ENCODE data around the gene UIMC1.
A peak's percentile ranks its signal among the peaks of the same experiment; 100 is the strongest.

Gene UIMC1

DNA sequence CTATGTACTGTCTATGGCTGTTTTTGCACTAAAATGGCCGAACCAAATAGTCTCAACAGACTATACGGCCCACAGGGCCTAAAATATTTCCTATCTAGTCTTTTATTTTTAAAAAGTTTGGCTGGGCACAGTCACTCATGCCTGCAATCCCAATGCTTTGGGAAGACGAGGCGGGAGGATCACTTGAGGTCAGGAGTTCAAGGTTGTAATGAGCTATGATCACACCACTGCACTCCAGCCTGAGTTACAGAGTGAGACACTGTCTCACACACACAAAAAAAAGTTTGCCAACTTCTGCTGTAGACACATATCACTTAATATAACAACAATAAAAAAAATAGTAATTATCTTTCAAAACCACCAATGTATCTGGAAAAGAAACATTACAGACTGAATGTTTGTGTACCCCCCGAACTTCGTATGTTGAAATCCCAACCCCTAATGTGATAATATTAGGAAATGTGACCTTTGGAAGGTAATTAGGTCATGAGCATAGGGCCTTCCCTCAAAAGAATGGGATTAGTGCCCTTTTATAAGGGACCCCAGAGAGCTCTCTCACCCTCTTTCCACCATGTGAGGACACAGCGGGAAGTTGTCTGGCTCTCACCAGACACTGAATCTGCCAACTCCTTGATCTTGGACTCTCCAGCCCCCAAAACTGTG, 53.9 kb downstream of the UIMC1 start:
- no peak for DNase-seq (ENCODE audit: low spot score)

GRCh38 chr5:176948458-176948857, 58.1 kb downstream of the UIMC1 start:
- DNase-seq (ENCODE audit: low spot score), result no peak

GRCh38 chr5:176947847-176948246, 58.7 kb downstream of the UIMC1 start:
- DNase-seq (ENCODE audit: low spot score), result no peak

DNA sequence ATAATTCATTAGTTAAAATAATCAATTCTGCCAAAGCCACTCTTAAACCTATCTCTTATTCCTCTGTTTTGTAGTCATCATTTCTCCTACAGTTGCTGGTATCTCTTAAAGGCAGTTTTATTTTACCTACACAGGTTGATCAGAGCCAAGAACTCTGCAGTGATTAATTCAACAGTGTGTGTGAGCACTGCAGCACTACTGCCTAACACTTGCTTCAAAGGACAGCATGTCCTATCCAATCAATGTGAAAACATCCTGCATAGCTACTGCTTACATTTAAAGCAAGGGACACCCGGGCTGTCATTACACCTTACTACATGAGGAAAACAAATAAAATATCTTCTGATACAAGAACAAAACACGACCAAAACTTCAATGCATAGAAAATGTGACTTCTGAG, 62.3 kb downstream of the UIMC1 start:
- DNase-seq (ENCODE audit: low spot score), result no peak

DNA sequence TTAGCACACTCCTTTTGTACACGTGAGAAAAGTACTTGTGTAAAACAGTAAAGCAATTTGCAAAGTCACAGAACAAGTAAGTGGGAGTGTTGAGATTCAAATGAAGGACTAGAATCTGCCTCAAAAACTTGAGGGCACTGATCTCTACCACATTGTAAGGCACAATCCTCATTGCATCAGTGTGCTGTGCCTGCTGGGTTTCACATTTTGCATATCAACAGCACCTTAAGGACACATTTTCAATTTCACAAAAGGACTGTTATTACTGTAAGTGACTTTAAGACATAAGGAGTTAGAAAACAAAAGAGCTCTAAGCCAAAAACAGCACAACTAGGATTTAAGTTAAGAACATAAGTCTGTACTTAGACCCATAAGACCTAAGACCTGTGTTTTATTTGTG, 62.8 kb downstream of the UIMC1 start:
- no peak for DNase-seq (ENCODE audit: low spot score)

DNA sequence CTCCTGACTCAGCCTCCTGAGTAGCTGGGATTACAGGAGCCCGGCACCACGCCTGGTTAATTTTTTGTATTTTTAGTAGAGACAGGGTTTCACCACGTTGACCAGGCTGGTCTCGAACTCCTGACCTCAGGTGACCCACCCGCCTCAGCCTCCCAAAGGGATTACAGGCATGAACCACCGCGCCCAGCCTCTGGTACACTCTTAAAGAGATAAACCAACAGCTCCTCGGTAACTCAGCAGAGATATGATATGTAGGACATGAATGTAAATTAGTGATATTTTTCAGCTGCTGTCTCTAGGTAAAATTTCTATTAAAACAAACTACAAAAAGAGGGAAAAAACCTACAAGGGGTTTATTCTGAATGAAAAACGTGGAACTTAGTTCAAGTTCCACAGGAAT, 64.6 kb downstream of the UIMC1 start:
- no peak for DNase-seq (ENCODE audit: low spot score)

GRCh38 chr5:176938472-176938871, 68.1 kb downstream of the UIMC1 start:
- no peak for DNase-seq (ENCODE audit: low spot score)

- no peak for DNase-seq (ENCODE audit: low spot score)
Observed at GRCh38 chr5:176935017-176935416, 71.6 kb downstream of the UIMC1 start.

- DNase-seq (ENCODE audit: low spot score), result no peak
Observed at GRCh38 chr5:176934309-176934930, 72.2 kb downstream of the UIMC1 start.

GRCh38 chr5:176929654-176930053, 76.9 kb downstream of the UIMC1 start:
- no peak for DNase-seq (ENCODE audit: low spot score)

- DNase-seq (ENCODE audit: low spot score), result no peak
Observed at GRCh38 chr5:176927562-176927961, 79.0 kb downstream of the UIMC1 start.

DNA sequence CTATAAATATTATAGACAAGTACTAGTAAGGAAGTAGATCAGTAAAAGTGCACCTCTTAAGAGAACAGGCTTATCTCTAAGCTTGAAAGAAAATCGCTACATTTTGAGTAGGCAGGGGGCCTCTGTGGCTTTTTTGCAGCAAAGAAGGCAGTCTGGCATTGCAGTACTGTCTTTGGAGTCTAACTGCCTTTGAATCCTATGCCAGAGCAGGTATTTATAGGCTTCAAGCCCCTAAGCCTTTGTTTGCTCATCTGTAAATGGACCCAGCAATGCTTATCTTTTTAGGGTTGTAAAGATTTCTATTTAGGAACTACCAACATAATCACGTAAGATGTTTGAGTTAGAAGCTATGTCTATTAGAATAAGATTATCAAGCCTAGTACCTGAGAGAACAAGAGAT, 83.8 kb downstream of the UIMC1 start:
- no peak for DNase-seq (ENCODE audit: low spot score)

DNA sequence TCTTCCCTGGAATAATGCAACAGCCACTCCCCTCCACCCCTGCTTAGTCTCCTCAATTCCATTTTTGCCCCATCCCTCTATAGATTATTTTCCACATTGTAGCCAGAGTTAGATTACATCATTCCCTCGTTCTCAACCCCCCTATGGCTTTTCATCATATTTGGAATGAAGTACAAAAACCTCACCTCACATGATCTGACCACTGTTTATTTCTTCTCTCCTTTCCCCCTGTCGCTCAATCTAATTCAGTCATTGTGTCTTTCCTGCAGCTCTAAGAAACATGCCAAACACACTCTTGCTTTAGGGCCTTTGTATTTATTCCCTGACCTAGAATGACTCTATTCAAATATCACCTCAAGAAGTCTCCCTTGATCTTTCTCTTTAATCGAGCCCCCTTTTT, 84.9 kb downstream of the UIMC1 start:
- no peak for DNase-seq (ENCODE audit: low spot score)

DNA sequence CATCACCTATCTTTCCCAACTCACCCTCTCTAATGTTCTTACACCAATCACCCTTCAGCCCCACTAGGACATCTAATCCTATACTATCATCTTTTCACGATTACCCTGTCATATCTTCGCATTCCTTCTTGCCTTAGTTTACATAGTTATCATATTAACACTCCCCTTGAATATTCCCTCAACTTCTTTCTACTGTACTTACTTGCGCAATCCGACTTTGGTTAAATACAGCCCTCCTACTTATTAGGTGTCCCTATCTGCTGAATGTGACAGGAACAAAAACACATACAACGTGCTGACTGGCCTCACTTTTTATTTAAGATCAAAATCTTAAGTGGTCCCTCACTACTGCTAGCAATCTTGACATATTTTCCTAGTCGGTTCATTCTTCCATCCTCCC, 88.0 kb downstream of the UIMC1 start:
- DNase-seq (ENCODE audit: low spot score), result no peak

GRCh38 chr5:176916337-176916736, 90.2 kb downstream of the UIMC1 start:
- DNase-seq (ENCODE audit: low spot score), result no peak

GRCh38 chr5:176915906-176916305, 90.7 kb downstream of the UIMC1 start:
- no peak for DNase-seq (ENCODE audit: low spot score)

DNA sequence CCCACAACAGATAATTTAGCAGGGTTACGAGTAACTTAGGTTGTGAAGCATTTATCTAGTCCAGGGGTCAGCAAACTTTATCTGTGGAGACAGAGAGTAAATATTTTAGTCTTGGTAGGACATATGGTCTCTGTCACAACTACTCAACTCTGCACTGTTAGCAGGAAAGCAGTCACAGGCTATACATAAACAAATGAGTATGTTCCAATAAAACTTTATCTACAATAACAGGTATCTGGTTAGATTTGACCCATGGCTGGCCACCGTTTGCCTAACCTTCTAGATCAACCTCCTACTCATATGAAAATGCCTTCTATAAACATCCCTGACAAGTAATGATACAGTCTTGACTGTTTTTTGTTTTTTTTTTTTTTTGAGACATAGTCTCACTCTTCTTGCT, 94.5 kb downstream of the UIMC1 start:
- DNase-seq (ENCODE audit: low spot score), result no peak

DNA sequence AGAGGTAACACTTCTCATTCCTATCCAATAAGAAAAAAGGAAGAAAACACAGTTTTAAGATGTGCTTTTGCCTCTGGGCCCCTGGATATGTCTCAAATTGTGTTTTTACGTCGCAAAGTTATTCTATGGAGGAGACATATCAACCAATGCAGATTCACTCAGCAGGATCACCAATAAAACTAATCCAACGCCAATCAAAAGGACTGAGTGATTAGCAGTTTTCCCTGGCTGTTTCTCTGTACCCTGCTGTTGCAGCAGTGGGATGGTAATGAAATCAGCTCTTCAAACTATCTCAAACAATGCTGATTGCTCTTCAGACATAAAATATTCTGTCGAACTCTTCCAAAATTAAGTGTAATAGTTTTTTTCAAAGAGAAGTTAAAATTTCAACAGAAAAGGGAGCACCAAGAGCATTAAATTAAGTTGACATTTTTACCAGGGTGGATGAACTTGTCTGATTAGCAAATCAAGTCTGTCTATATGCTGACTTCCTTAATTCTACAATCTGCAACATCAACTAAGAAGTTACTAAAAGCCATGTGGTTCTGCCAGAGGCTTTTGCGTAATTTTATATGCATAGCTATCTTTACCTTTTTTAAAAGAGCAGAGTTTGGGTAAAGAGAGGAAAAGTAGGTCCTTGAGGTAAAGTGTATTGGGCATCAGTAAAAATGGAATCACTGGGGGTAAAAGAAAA, 97.8 kb downstream of the UIMC1 start:
- no peak for DNase-seq (ENCODE audit: low spot score)

DNA sequence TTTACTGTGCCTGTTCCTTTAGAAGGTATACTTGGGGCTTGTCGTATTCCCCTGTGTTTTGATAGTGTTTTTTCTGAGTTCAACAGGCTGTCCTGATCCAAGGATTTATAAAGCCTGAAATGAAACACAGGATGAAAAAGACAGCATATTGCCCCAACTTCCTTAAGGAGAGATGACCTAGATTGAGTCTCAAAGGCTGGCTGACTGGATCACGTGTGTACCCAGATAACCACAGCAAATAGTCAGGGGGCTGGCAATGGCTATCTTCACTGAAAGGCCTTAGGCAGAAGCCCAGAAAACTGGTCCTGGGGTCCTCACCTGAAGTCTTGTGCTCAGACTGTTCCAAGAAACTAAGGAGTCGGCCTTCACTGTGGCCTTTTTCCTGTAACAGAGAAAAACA, 99.8 kb downstream of the UIMC1 start:
- peak; percentile 67 for DNase-seq (ENCODE audit: low spot score)

DNA sequence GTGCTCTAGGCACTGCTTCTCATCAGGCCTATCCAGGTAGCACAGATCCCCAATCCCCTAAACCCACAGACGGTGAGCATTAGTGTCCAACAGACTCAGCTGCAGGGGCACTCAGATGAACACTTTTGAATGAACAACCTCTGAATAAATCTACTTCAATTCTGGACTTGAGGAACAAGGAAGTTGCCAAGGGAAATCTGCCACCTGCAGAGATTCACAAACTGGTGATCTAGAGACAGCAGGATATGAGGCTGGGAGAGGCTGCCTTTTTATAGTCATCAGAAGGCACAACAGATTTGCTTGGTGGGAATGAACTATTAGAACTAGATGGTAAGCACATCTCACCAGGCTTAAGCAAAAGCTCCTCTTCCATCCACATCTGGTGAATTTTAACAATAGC, 100.5 kb downstream of the UIMC1 start:
- DNase-seq (ENCODE audit: low spot score), result peak; percentile 93

DNA sequence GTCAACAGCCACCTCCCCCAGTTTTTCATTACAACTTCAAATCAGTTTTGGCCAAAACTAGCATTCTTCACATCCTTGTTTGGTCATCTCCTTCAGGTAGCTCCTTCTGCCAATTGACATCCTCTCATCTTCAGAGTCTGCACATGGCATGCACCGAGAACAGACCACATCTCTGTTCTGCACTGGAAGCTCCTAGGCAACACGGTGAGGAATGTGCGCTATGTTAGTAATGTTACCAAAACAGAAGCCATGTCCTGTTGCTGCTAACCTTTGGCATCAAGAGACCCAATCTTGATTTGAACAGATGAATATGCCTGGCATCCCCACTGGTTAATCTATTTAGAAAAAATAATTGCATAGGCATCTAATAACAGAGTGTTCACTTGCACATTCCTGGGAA, 102.3 kb downstream of the UIMC1 start:
- no peak for DNase-seq (ENCODE audit: low spot score)

GRCh38 chr5:176902911-176903664, 103.5 kb downstream of the UIMC1 start:
- no peak for DNase-seq (ENCODE audit: low spot score)
